ENCODE data around the gene DISC1. TPM values are rescaled to one million over a fixed set of nuclear protein-coding genes. Genes with fewer than 3 reads are reported as not detected.

Gene DISC1
- total and polyA plus RNA-seq, 2 donors (not counting 3 experiments of a cell fraction or from before 2014, with no cell fraction given), result 3.3 to 14.7 TPM

- Histone ChIP-seq H3K9me3 (replicated peaks; ENCODE audit: control insufficient read depth, insufficient read depth, low read length) (no peaks in the 10 kb centered on the region), H4K20me1 (replicated peaks; ENCODE audit: control insufficient read depth, extremely low read depth, insufficient read depth, low read length) (no peaks in the 10 kb centered on the region), H2AFZ (ENCODE audit: low read depth, low read length) (no peak overlapping the region), H3K36me3 (ENCODE audit: control insufficient read depth in 2 of 2, extremely low read depth in 1 of 2, insufficient read depth in 2 of 2, low read length in 2 of 2) (no peaks in the 10 kb centered on the region), H3K4me2 (ENCODE audit: insufficient read depth, low read length) (no peak overlapping the region), H3K4me1 (ENCODE audit: control insufficient read depth, extremely low read depth, insufficient read depth, low read length) (no peaks in the 10 kb centered on the region), H3K27me3 (ENCODE audit: control insufficient read depth in 2 of 2, insufficient read depth in 2 of 2, low read length in 2 of 2) (no peaks in the 10 kb centered on the region), H3K79me2 (ENCODE audit: control insufficient read depth, insufficient read depth, low read length) (no peaks in the 10 kb centered on the region), H3K4me3 (replicated peaks in 1 of 3; ENCODE audit: insufficient read depth in 1 of 3, low read depth in 1 of 3, low read length in 3 of 3) (no peak overlapping the region), H3K9ac (replicated peaks; ENCODE audit: extremely low read depth, insufficient read depth, low read length) (no peak overlapping the region), H3K27ac (ENCODE audit: insufficient read depth, low read depth, low read length) (no peak overlapping the region), H3K9me1 (replicated peaks; ENCODE audit: control insufficient read depth, extremely low read depth, insufficient read depth, low read length) (no peaks in the 10 kb centered on the region)
- POLR2A ChIA-PET, result no interaction called here
- TF ChIP-seq GATA2 (IDR thresholded peaks at IDR 0.05; ENCODE audit: insufficient read depth, insufficient read length, low read depth, low read length) (no peak), POLR2AphosphoS5 (IDR thresholded peaks at IDR 0.05; ENCODE audit: insufficient read depth, low read depth, low read length) (no peak), FOS (IDR thresholded peaks at IDR 0.05; ENCODE audit: borderline replicate concordance, insufficient read depth, low read length) (no peak), MAX (IDR thresholded peaks at IDR 0.05; ENCODE audit: insufficient read depth, insufficient read length) (no peak)
- TF ChIP-seq, protein P1, sequence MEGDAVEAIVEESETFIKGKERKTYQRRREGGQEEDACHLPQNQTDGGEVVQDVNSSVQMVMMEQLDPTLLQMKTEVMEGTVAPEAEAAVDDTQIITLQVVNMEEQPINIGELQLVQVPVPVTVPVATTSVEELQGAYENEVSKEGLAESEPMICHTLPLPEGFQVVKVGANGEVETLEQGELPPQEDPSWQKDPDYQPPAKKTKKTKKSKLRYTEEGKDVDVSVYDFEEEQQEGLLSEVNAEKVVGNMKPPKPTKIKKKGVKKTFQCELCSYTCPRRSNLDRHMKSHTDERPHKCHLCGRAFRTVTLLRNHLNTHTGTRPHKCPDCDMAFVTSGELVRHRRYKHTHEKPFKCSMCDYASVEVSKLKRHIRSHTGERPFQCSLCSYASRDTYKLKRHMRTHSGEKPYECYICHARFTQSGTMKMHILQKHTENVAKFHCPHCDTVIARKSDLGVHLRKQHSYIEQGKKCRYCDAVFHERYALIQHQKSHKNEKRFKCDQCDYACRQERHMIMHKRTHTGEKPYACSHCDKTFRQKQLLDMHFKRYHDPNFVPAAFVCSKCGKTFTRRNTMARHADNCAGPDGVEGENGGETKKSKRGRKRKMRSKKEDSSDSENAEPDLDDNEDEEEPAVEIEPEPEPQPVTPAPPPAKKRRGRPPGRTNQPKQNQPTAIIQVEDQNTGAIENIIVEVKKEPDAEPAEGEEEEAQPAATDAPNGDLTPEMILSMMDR (IDR thresholded peaks at IDR 0.05; ENCODE audit: extremely low read depth in 1 of 2, insufficient read depth in 1 of 2, low read depth in 1 of 2, low read length in 2 of 2), result no peak
- dilution Hi-C loops (cut with MboI; ENCODE audit: extremely low pct_ligation_motif_present, low sequenced_read_pairs), result no loop called here
- intact Hi-C loops (cut with micrococcal nuclease), result no loop called here
- BruUV-seq (replicated peaks), result no TSS peak
- CTCF ChIA-PET, result interaction anchor here (0.6 to 1.8 kb wide), 2 partner anchors 238 to 1005 kb away, joined by 4 to 6 read pairs; no protein-coding TSS in a partner anchor
- DNase-seq (ENCODE audit: low read depth, low spot score) (no peak), FAIRE-seq (no peak)
Measured at GRCh38 chr1:231594749-231595148, 31.8 kb upstream of the DISC1 start.
